Dedifferentiated amniotic fluid mesenchymal stem cell (primary cell): Measurements from ENCODE around the gene CGB3.

Source experiments
- DNase-seq: peaks from one replicate; pipeline ENCODE4 v3.0.0-alpha.2; 2016; ENCODE audit errors: extremely low spot score

The CGB3 gene

GRCh38 chr19:48988286-48988685 lies 35.8 kb downstream of the CGB3 start:
- no peak for DNase-seq

GRCh38 chr19:48987323-48987722 lies 36.8 kb downstream of the CGB3 start:
- DNase-seq = no peak

- DNase-seq = no peak
Observed at GRCh38 chr19:48986211-48986610, 37.9 kb downstream of the CGB3 start.

GRCh38 chr19:48985711-48986110 lies 38.4 kb downstream of the CGB3 start:
- no peak for DNase-seq

- no peak for DNase-seq
Observed at GRCh38 chr19:48982280-48982679, 41.9 kb downstream of the CGB3 start.

GRCh38 chr19:48977061-48977460 lies 47.1 kb downstream of the CGB3 start:
- DNase-seq = no peak

GRCh38 chr19:48975947-48976847 lies 47.9 kb downstream of the CGB3 start:
- DNase-seq = no peak
